ENCODE data around the gene C19orf47.

The C19orf47 gene

DNA sequence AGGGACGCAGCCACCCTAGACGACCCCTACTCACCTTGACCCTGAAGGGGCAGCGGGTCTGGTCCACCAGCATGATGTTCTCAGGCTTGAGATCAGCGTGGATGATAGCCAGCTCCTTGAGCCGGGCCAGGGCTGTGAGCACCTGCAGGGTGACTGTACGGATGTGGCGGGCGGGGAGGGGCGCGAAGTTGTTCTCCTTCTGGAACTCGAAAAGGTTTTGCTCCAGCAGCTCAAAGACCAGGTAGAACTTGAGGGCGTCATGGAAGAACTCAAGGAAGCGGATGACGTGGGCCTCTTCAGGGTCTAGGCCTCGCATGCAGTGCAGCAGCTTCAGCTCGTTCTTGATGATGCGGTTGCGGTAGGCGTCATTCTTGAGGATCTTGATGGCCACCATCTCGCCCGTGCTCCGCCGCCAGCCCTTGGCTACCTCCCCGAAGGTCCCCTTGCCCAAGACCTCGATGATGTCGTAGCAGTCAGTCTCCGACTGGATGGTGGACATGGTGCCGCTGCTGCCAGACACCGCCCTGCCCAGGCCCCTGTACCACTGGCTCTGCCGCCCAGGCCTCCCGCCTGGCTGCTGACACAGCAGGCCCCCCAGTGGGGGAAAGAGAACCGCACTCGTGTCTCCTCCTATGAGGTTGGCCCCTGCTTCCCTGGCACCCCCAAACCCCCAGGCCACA, 41.3 kb upstream of the C19orf47 start:
- no peak for ATAC-seq
- TF ChIP-seq OSR1 (CRISPR knock-in tag; IDR thresholded peaks at IDR 0.05) = no peak
- TF ChIP-seq TCF4 (CRISPR knock-in tag; IDR thresholded peaks at IDR 0.05; ENCODE audit: borderline replicate concordance) = no peak
- TF ChIP-seq ZNF8 (CRISPR knock-in tag; IDR thresholded peaks at IDR 0.05) = no peak
- TF ChIP-seq ZFP3 (CRISPR knock-in tag; IDR thresholded peaks at IDR 0.05) = no peak
- TF ChIP-seq, protein P1, sequence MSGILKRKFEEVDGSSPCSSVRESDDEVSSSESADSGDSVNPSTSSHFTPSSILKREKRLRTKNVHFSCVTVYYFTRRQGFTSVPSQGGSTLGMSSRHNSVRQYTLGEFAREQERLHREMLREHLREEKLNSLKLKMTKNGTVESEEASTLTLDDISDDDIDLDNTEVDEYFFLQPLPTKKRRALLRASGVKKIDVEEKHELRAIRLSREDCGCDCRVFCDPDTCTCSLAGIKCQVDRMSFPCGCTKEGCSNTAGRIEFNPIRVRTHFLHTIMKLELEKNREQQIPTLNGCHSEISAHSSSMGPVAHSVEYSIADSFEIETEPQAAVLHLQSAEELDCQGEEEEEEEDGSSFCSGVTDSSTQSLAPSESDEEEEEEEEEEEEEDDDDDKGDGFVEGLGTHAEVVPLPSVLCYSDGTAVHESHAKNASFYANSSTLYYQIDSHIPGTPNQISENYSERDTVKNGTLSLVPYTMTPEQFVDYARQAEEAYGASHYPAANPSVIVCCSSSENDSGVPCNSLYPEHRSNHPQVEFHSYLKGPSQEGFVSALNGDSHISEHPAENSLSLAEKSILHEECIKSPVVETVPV (CRISPR knock-in tag; IDR thresholded peaks at IDR 0.05) = no peak
- TF ChIP-seq ARNTL (CRISPR knock-in tag; IDR thresholded peaks at IDR 0.05; ENCODE audit: borderline replicate concordance, low read depth) = no peak
- TF ChIP-seq ESRRG (CRISPR knock-in tag; IDR thresholded peaks at IDR 0.05) = no peak
- no peak for TF ChIP-seq TOX (CRISPR knock-in tag; IDR thresholded peaks at IDR 0.05; ENCODE audit: borderline replicate concordance)
- TF ChIP-seq ZC3H10 (CRISPR knock-in tag; IDR thresholded peaks at IDR 0.05) = no peak
- TF ChIP-seq BACH2 (CRISPR knock-in tag; IDR thresholded peaks at IDR 0.05; ENCODE audit: borderline replicate concordance) = no peak
- TF ChIP-seq ZNF70 (CRISPR knock-in tag; IDR thresholded peaks at IDR 0.05) = no peak
- no peak for TF ChIP-seq CSDC2 (CRISPR knock-in tag; IDR thresholded peaks at IDR 0.05)
- no peak for TF ChIP-seq ISL1 (CRISPR knock-in tag; IDR thresholded peaks at IDR 0.05)
- TF ChIP-seq, protein P2, sequence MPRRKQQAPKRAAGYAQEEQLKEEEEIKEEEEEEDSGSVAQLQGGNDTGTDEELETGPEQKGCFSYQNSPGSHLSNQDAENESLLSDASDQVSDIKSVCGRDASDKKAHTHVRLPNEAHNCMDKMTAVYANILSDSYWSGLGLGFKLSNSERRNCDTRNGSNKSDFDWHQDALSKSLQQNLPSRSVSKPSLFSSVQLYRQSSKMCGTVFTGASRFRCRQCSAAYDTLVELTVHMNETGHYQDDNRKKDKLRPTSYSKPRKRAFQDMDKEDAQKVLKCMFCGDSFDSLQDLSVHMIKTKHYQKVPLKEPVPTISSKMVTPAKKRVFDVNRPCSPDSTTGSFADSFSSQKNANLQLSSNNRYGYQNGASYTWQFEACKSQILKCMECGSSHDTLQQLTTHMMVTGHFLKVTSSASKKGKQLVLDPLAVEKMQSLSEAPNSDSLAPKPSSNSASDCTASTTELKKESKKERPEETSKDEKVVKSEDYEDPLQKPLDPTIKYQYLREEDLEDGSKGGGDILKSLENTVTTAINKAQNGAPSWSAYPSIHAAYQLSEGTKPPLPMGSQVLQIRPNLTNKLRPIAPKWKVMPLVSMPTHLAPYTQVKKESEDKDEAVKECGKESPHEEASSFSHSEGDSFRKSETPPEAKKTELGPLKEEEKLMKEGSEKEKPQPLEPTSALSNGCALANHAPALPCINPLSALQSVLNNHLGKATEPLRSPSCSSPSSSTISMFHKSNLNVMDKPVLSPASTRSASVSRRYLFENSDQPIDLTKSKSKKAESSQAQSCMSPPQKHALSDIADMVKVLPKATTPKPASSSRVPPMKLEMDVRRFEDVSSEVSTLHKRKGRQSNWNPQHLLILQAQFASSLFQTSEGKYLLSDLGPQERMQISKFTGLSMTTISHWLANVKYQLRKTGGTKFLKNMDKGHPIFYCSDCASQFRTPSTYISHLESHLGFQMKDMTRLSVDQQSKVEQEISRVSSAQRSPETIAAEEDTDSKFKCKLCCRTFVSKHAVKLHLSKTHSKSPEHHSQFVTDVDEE (CRISPR knock-in tag; IDR thresholded peaks at IDR 0.05) = no peak

DNA sequence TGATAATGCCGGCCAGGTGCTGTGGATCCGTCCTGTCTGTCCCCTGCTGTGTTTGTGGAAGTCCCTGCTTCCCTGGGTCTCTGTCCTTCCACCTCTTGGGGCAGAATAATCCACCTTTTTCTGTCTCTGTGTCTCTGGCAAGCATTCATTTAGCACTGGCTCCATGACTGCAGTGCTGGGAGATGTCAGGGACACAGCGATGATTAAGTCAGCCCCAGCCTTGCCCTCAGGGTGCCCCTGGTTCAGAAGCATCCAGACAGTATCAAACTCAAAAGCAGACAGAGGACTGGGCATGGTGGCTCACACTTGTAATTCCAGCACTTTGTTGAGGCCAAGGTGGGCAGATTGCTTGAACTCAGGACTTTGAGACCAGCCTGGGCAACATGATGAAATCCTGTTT, 40.3 kb upstream of the C19orf47 start:
- TF ChIP-seq ZNF8 (CRISPR knock-in tag; IDR thresholded peaks at IDR 0.05) (no peak), ZC3H10 (CRISPR knock-in tag; IDR thresholded peaks at IDR 0.05) (no peak), ARNTL (CRISPR knock-in tag; IDR thresholded peaks at IDR 0.05; ENCODE audit: borderline replicate concordance, low read depth) (no peak), GLIS3 (CRISPR knock-in tag; IDR thresholded peaks at IDR 0.05) (no peak), PPARA (CRISPR knock-in tag; IDR thresholded peaks at IDR 0.05; ENCODE audit: borderline replicate concordance) (no peak), ZNF565 (CRISPR knock-in tag; conservative IDR thresholded peaks at IDR 0.05; ENCODE audit: low read depth) (no peak), TCF4 (CRISPR knock-in tag; IDR thresholded peaks at IDR 0.05; ENCODE audit: borderline replicate concordance) (no peak)
- TF ChIP-seq, protein P3, sequence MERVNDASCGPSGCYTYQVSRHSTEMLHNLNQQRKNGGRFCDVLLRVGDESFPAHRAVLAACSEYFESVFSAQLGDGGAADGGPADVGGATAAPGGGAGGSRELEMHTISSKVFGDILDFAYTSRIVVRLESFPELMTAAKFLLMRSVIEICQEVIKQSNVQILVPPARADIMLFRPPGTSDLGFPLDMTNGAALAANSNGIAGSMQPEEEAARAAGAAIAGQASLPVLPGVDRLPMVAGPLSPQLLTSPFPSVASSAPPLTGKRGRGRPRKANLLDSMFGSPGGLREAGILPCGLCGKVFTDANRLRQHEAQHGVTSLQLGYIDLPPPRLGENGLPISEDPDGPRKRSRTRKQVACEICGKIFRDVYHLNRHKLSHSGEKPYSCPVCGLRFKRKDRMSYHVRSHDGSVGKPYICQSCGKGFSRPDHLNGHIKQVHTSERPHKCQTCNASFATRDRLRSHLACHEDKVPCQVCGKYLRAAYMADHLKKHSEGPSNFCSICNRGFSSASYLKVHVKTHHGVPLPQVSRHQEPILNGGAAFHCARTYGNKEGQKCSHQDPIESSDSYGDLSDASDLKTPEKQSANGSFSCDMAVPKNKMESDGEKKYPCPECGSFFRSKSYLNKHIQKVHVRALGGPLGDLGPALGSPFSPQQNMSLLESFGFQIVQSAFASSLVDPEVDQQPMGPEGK (CRISPR knock-in tag; IDR thresholded peaks at IDR 0.05; ENCODE audit: borderline replicate concordance) = no peak
- ATAC-seq = no peak

DNA sequence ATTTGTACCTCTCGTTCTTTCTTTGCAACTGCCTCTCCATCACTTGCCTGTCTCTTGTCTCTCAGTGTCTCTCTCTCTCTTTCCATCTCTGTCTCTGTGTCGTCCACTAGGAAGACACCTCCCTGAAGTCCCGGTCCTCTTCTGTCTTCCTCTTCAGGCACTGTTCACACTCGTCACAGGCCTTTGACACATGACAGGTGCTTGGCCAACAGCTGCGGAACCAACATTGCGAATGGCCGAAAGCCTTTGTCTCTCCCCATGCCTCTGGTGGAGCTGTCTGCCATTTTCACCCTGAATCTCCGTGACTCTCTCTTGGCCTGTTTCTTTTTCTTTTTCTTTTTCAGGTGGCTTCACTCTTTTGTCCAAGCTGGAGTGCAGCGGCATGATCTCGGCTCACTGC, 39.0 kb upstream of the C19orf47 start:
- TF ChIP-seq TOX (CRISPR knock-in tag; IDR thresholded peaks at IDR 0.05; ENCODE audit: borderline replicate concordance) (no peak), RARB (CRISPR knock-in tag; IDR thresholded peaks at IDR 0.05) (no peak)
- no peak for ATAC-seq

DNA sequence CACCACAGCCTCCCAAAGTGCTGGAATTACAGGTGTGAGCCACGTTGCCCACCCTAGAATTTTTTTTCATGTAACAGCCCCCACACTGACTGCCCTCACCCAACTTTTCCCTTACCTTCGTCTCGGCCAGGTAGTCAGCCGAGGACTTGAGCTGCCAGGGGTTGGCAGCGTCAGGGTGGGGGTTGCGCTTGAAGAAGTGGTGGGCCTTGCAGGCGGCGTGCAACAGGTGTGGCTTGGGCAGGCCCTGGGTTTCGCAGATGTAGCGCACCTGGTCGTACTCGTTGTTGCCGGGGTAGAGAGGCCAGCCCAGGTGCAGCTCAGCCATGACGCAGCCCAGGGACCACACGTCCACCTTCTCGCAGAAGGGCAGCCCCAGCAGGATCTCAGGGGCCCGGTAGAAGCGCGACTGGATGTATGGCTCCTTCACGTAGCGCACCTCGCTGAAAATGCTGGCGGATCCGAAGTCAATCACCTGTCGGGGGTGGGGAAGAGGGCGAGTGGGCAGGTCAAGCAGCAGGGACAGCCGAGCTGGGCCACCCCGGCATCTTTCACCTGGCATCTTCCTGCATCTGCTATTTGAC, 35.6 kb upstream of the C19orf47 start:
- TF ChIP-seq, protein P4, sequence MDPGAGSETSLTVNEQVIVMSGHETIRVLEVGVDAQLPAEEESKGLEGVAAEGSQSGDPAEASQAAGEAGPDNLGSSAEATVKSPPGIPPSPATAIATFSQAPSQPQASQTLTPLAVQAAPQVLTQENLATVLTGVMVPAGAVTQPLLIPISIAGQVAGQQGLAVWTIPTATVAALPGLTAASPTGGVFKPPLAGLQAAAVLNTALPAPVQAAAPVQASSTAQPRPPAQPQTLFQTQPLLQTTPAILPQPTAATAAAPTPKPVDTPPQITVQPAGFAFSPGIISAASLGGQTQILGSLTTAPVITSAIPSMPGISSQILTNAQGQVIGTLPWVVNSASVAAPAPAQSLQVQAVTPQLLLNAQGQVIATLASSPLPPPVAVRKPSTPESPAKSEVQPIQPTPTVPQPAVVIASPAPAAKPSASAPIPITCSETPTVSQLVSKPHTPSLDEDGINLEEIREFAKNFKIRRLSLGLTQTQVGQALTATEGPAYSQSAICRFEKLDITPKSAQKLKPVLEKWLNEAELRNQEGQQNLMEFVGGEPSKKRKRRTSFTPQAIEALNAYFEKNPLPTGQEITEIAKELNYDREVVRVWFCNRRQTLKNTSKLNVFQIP (CRISPR knock-in tag; IDR thresholded peaks at IDR 0.05; ENCODE audit: borderline replicate concordance, low read depth) = no peak
- TF ChIP-seq, protein P2 (CRISPR knock-in tag; IDR thresholded peaks at IDR 0.05) = no peak
- no peak for TF ChIP-seq TCF4 (CRISPR knock-in tag; IDR thresholded peaks at IDR 0.05; ENCODE audit: borderline replicate concordance)
- no peak for ATAC-seq
